ENCODE measurements around the gene SV2B.

DNA sequence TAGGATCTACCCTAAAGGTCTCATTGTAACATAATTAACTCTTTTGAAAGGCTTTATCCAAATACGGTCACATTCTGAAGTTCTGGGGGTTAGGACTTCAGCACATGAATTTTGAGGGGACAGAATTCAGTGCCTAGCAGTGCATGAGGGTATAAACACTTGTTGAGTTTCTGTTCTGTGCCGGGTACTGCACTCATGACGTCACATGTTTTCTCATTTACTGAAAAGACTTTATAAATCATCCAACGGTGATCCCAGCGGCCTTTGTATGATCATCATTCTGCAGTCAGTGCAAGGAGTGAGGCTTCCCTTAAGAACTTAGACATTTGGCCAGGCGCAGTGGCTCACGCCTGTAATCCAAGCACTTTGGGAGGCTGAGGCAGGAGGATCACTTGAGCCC lies 25.1 kb downstream of the SV2B start:
- TF ChIP-seq, protein P1, sequence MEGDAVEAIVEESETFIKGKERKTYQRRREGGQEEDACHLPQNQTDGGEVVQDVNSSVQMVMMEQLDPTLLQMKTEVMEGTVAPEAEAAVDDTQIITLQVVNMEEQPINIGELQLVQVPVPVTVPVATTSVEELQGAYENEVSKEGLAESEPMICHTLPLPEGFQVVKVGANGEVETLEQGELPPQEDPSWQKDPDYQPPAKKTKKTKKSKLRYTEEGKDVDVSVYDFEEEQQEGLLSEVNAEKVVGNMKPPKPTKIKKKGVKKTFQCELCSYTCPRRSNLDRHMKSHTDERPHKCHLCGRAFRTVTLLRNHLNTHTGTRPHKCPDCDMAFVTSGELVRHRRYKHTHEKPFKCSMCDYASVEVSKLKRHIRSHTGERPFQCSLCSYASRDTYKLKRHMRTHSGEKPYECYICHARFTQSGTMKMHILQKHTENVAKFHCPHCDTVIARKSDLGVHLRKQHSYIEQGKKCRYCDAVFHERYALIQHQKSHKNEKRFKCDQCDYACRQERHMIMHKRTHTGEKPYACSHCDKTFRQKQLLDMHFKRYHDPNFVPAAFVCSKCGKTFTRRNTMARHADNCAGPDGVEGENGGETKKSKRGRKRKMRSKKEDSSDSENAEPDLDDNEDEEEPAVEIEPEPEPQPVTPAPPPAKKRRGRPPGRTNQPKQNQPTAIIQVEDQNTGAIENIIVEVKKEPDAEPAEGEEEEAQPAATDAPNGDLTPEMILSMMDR (IDR thresholded peaks at IDR 0.05; ENCODE audit: insufficient read depth, low read length, poor library complexity, severe bottlenecking), result no peak
- no peak for TF ChIP-seq EZH2phosphoT487 (conservative IDR thresholded peaks at IDR 0.05; ENCODE audit: low read length)

Data from SU-DHL-6 (cell line).